ENCODE results near the gene ULBP1.
A peak's percentile ranks its signal among the peaks of the same experiment; 100 is the strongest.
"Not testable (repeated sequence)": the region's sequence is repeated elsewhere in the genome, so short reads cannot be mapped to it uniquely, and the experiment has no call there.

ULBP1 gene

DNA sequence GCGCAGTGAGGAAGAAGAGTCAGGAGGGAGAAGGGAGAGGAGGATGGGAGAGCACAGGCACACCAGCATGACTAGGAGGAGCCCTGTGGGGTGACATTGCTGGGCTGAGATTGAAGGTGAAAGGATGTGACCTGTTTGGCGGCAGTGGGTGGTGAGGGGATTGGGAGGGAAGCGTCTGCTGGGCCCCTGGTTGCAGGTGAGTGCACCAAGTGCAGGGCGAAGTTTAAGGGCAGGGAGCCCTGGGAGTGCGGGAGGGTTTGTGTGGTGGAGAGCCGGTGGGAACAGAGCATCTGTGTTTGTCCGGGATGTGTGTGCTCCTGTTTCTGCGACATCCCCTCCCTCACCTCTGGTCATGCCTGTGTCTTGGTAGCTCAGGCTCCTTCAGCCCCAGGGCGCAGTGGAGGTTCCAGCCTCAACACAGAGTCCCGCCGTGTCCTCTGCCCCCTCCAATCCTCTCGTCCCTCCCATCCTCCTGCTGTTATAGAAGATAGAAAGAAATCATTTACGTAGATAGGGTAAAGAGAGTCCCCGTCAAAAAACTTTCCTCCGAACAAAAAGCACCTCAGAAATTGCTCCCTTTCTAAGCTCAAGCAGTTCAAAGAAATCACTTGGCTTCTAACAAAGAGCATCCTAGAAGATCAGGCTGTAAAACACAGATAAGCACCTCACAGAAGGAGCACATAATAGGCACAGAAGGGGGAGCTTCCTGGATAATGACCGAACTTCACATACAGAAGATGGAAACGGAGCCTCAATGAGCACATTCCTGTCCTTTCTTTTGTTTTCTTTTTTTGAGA, 25.0 kb downstream of the ULBP1 start:
- TF ChIP-seq, protein P1, sequence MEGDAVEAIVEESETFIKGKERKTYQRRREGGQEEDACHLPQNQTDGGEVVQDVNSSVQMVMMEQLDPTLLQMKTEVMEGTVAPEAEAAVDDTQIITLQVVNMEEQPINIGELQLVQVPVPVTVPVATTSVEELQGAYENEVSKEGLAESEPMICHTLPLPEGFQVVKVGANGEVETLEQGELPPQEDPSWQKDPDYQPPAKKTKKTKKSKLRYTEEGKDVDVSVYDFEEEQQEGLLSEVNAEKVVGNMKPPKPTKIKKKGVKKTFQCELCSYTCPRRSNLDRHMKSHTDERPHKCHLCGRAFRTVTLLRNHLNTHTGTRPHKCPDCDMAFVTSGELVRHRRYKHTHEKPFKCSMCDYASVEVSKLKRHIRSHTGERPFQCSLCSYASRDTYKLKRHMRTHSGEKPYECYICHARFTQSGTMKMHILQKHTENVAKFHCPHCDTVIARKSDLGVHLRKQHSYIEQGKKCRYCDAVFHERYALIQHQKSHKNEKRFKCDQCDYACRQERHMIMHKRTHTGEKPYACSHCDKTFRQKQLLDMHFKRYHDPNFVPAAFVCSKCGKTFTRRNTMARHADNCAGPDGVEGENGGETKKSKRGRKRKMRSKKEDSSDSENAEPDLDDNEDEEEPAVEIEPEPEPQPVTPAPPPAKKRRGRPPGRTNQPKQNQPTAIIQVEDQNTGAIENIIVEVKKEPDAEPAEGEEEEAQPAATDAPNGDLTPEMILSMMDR (IDR thresholded peaks at IDR 0.05; ENCODE audit: low read depth, low read length, missing control alignments): no peak
- in situ Hi-C loops (cut with HindIII; ENCODE audit: low sequenced_read_pairs): no loop called here
- DNase-seq (ENCODE audit: low read depth): no peak

DNA sequence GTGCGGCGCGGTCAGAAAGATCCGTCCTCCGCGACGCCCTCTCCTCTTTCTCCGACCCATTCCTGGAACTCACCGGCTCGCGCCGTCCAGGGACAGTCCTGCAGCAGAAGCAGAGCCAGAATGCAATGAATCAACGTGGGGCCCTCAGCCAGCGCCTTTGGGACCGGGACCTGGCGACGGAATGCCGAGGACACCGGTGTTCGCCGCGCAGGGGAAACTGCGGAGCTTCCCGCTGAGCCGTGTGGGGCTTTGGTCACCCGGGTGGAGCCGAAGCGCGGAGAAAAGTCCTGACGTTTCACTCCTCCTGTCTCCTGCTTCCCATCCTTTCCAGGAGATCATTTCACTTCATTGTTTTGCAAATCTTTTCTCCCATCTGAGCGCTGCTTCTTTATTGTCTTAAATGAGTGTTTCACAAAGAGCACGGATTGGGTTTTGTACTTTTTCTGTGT, 26.5 kb downstream of the ULBP1 start:
- DNase-seq (ENCODE audit: low read depth): no peak
- no peak overlapping the region for H3K4me3 ChIP-seq (ENCODE audit: low read depth, low read length)
- in situ Hi-C loops (cut with HindIII; ENCODE audit: low sequenced_read_pairs): no loop called here
- TF ChIP-seq, protein P1 (IDR thresholded peaks at IDR 0.05; ENCODE audit: low read depth, low read length, missing control alignments): no peak

More for the DNA sequence above, 25.0 kb downstream of the ULBP1 start:
- no peak overlapping the region for H3K4me3 ChIP-seq (ENCODE audit: low read depth, low read length)

DNA sequence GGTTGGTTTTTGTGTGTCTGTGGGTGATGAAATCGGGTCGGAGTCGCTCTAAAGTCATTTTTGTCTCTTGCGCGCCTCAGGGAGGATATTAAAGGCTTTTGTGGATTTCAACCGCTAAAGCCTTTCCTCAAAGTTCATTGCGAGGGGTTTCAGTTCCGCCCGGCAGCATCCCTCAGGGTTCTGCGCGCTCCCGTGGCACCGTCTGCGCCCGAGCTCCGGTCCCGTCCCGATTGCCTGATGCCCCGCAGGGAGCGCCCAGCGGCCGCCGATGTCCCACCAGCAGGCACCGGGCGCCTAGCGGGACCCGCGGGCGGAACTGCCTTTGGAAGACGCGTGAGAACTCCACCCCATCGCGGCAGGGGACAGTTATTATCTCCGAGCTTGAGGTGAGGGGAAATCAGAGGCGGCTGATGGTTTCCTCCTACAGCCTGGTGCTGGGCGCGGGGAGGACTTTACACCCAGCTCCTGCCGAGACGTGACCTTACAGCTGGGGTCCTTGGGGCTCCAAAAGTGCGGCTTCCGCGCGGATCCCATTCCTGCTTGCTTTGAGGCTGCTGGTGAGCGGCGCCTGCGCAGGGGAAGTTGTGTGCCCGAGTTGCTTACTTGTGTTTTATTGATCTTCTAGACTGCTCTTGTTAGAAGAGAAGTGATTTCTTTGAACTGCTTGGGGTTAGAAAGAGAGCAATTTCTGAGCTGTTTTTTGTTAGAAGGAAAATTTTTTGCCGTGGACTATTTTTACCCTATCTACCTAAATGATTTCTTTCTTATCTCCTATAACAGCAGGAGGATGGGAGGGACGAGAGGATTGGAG, 27.1 kb downstream of the ULBP1 start:
- TF ChIP-seq, protein P1 (IDR thresholded peaks at IDR 0.05; ENCODE audit: low read depth, low read length, missing control alignments): no peak
- in situ Hi-C loops (cut with HindIII; ENCODE audit: low sequenced_read_pairs): no loop called here
- H3K4me3 ChIP-seq (ENCODE audit: low read depth, low read length): peak overlapping the region; percentile 17
- DNase-seq (ENCODE audit: low read depth): no peak

DNA sequence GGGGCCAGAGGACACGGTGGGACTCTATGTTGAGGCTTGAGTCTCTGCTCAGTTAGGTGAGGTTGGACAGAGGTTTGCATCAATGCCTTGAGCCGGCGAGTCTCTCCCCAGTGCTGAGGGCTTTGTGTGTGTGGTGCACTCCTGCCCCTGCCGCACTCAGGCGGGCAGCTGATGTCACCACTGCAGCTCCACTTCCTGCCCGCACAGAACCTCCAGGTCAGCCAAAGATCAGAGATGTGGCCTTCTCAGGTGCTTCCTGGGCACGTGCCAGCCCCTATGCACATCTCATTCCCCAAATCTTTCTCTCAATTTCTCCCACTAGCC, 27.7 kb downstream of the ULBP1 start:
- DNase-seq (ENCODE audit: low read depth); H3K4me3 ChIP-seq (ENCODE audit: low read depth, low read length); in situ Hi-C loops (cut with HindIII; ENCODE audit: low sequenced_read_pairs): not testable (repeated sequence)

DNA sequence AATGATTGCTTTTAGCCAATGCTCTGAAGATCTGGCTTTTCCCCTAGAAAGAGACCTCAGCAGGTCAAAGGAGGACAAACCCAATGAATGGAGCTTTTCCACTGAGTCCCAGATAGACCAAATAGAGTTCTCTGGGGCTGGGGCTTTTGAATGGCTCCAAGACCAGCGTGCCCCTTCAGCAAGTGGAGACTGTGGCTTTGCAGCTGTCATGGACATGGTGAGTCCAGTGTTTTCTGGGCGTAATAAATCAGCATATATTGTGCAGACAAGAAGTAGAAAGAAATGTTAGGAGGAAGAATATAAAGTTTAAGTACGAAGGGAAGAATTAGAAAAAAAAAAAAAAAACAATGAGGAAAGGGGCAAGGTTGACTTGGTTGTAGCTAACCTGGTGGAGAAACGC, 28.1 kb downstream of the ULBP1 start:
- DNase-seq (ENCODE audit: low read depth): no peak
- H3K4me3 ChIP-seq (ENCODE audit: low read depth, low read length): no peak overlapping the region
- in situ Hi-C loops (cut with HindIII; ENCODE audit: low sequenced_read_pairs): no loop called here
- TF ChIP-seq, protein P1 (IDR thresholded peaks at IDR 0.05; ENCODE audit: low read depth, low read length, missing control alignments): no peak

DNA sequence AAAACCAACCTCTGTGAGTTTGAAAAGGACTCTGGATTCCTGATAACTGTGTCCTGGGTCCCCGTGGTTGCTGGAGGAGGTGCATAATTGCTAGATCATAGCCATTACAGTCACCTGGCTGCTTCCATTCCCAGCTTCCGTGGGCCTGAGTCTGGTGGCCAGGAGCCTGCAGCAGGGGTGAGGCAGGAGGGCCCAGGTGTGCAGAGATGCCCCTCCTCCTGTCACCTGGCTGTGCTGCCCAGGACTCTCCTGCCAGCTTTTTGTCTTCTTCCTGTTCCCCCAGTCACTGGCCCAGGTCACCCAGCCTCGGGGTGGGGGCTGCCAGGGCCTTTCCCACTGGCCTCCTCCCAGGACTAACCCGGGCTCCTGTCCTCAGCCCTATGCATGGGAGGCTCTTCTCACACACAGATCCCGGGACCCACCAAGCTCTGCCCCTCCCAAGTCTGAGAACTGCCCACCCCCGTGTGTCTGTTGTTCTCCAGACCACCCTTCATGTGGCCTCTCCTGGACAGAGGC, 31.6 kb downstream of the ULBP1 start:
- H3K4me3 ChIP-seq (ENCODE audit: low read depth, low read length): no peak overlapping the region
- in situ Hi-C loops (cut with HindIII; ENCODE audit: low sequenced_read_pairs): no loop called here
- TF ChIP-seq, protein P1 (IDR thresholded peaks at IDR 0.05; ENCODE audit: low read depth, low read length, missing control alignments): no peak
- no peak for DNase-seq (ENCODE audit: low read depth)

DNA sequence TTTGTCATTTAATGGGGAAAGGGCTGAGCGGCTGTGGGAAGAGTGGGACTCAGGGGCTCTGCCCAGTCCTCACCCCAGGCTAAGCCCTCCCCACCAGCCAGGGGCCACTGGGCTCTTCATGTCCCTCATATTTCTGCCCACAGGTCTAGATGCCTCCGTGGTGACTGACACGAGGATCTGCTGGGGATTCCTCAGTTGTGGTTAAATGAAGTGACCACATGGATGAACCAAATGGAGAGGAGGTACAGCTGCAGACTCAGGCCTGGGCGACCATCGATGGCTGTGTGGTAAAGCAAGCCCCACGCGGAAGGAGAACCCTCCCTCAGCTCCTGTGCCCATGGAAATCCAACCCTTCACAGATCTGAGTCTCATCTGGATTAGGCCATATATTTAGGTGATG, 32.2 kb downstream of the ULBP1 start:
- in situ Hi-C loops (cut with HindIII; ENCODE audit: low sequenced_read_pairs): no loop called here
- TF ChIP-seq, protein P1 (IDR thresholded peaks at IDR 0.05; ENCODE audit: low read depth, low read length, missing control alignments): no peak
- H3K4me3 ChIP-seq (ENCODE audit: low read depth, low read length): no peak overlapping the region
- DNase-seq (ENCODE audit: low read depth): no peak
